ENCODE measurements around the gene SLAMF7.
"Not testable (repeated sequence)": the region's sequence is repeated elsewhere in the genome, so short reads cannot be mapped to it uniquely, and the experiment has no call there.

The SLAMF7 gene

GRCh38 chr1:160720356-160721085, 18.5 kb upstream of the SLAMF7 start:
- no peak for DNase-seq (ENCODE audit: low read depth)

- DNase-seq (ENCODE audit: low read depth): no peak
These were observed 17.6 kb upstream of the SLAMF7 start for GRCh38 chr1:160721473-160721872.

GRCh38 chr1:160722726-160723125, 16.3 kb upstream of the SLAMF7 start:
- DNase-seq (ENCODE audit: low read depth): no peak

- no peak for DNase-seq (ENCODE audit: low read depth)
These were observed 15.7 kb upstream of the SLAMF7 start for GRCh38 chr1:160723332-160723731.

GRCh38 chr1:160724465-160725242, 14.4 kb upstream of the SLAMF7 start:
- no peak for DNase-seq (ENCODE audit: low read depth)

- DNase-seq (ENCODE audit: low read depth): no peak
These were observed 12.9 kb upstream of the SLAMF7 start for GRCh38 chr1:160726114-160726497.

- DNase-seq (ENCODE audit: low read depth): peak; percentile 46
These were observed 12.3 kb upstream of the SLAMF7 start for GRCh38 chr1:160726498-160727315.

GRCh38 chr1:160727316-160727640, 11.8 kb upstream of the SLAMF7 start:
- no peak for DNase-seq (ENCODE audit: low read depth)

- not testable (repeated sequence) for DNase-seq (ENCODE audit: low read depth)
These were observed 7.5 kb upstream of the SLAMF7 start for GRCh38 chr1:160731564-160731963.

- DNase-seq (ENCODE audit: low read depth): no peak
These were observed 7.1 kb upstream of the SLAMF7 start for GRCh38 chr1:160731990-160732389.

GRCh38 chr1:160733898-160734297, 5.1 kb upstream of the SLAMF7 start:
- DNase-seq (ENCODE audit: low read depth): no peak

- no peak for DNase-seq (ENCODE audit: low read depth)
These were observed 4.7 kb upstream of the SLAMF7 start for GRCh38 chr1:160734301-160734700.

GRCh38 chr1:160738271-160738670, 776 bp upstream of the SLAMF7 start:
- no peak for DNase-seq (ENCODE audit: low read depth)

GRCh38 chr1:160740133-160740688, 1.2 kb downstream of the SLAMF7 start:
- DNase-seq (ENCODE audit: low read depth): no peak

GRCh38 chr1:160741092-160741501, 2.0 kb downstream of the SLAMF7 start:
- no peak for DNase-seq (ENCODE audit: low read depth)

- no peak for DNase-seq (ENCODE audit: low read depth)
These were observed 2.7 kb downstream of the SLAMF7 start for GRCh38 chr1:160741612-160742348.

GRCh38 chr1:160742428-160743127, 3.5 kb downstream of the SLAMF7 start:
- no peak for DNase-seq (ENCODE audit: low read depth)

- DNase-seq (ENCODE audit: low read depth): no peak
These were observed 4.2 kb downstream of the SLAMF7 start for GRCh38 chr1:160743266-160743665.

- DNase-seq (ENCODE audit: low read depth): no peak
These were observed 5.3 kb downstream of the SLAMF7 start for GRCh38 chr1:160744199-160744851.

GRCh38 chr1:160744852-160745520, 5.9 kb downstream of the SLAMF7 start:
- no peak for DNase-seq (ENCODE audit: low read depth)

Data from activated T-cell treated with anti-CD3 and anti-CD28 coated beads for 48 hours (primary cell).